Adipocyte (in vitro differentiated cells): ENCODE results near the gene S1PR4.
A peak's percentile ranks its signal among the peaks of the same experiment; 100 is the strongest.
"Not testable (repeated sequence)": the region's sequence is repeated elsewhere in the genome, so short reads cannot be mapped to it uniquely, and the experiment has no call there.

Source experiments
- DNase-seq: peaks from one replicate; pipeline ENCODE4 v3.0.0-alpha.2; 2015; ENCODE audit warnings: low read depth
- H3K27me3 ChIP-seq: replicated peaks from 2 replicates; pipeline ENCODE4 v1.7.0; 2013; ENCODE audit warnings: mild to moderate bottlenecking, low read length, moderate library complexity; ENCODE audit not compliant: control insufficient read depth, insufficient read depth
- H3K36me3 ChIP-seq: 2 replicates; pipeline ENCODE4 v1.7.0; 2013; ENCODE audit warnings: low read length, mild to moderate bottlenecking, moderate library complexity; ENCODE audit not compliant: control insufficient read depth, insufficient read depth, severe bottlenecking
- H3K4me1 ChIP-seq: 2 replicates; pipeline ENCODE4 v1.7.0; 2013; ENCODE audit warnings: mild to moderate bottlenecking, low read length, moderate library complexity; ENCODE audit not compliant: control insufficient read depth, insufficient read depth
- H3K4me3 ChIP-seq: 2 replicates; pipeline ENCODE4 v1.7.0; 2013; ENCODE audit warnings: mild to moderate bottlenecking, low read length, moderate library complexity
- H3K9ac ChIP-seq: 2 replicates; pipeline ENCODE4 v1.7.0; 2013; ENCODE audit warnings: mild to moderate bottlenecking, low read length, moderate library complexity
- H3K9me3 ChIP-seq: 2 replicates; pipeline ENCODE4 v1.7.0; 2013; ENCODE audit warnings: mild to moderate bottlenecking, low read length, moderate library complexity; ENCODE audit not compliant: control insufficient read depth

Gene S1PR4

DNA sequence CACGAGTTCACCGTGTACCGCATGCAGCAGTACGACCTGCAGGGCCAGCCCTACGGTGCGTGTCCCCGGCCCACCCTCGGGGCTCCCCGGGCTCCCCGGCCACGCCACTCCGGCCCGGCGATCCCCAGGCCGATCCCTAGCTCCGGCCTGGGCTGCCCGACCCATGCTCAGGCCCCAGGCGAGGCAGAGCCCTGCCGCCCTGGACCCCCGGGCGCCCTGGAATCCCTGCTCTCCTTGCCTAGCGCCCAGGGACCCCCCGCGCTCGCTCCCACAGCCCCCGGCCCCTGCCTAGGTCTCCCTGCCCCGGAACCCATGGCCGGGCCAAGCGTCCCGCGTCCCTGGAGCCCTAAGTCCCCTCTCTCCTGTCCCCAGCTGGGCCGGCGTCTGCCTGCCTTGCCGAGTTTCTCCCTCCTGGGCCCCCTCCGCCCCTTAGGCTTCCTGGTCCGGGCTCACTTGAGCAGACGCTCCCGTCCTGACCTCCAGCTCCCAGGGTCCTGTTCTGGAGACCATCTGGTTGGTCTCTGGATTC is 7.7 kb downstream of the S1PR4 start:
- H3K9ac ChIP-seq, result peak overlapping the region; percentile 97
- H3K9me3 ChIP-seq, result no peaks in the 10 kb centered on the region
- DNase-seq, result peak; percentile 52
- H3K4me3 ChIP-seq, result peak overlapping the region; percentile 94
- peaks cover 5% of the 10 kb centered on the region for H3K36me3 ChIP-seq
- H3K4me1 ChIP-seq, result peaks cover 16% of the 10 kb centered on the region
- no peaks in the 10 kb centered on the region for H3K27me3 ChIP-seq

DNA sequence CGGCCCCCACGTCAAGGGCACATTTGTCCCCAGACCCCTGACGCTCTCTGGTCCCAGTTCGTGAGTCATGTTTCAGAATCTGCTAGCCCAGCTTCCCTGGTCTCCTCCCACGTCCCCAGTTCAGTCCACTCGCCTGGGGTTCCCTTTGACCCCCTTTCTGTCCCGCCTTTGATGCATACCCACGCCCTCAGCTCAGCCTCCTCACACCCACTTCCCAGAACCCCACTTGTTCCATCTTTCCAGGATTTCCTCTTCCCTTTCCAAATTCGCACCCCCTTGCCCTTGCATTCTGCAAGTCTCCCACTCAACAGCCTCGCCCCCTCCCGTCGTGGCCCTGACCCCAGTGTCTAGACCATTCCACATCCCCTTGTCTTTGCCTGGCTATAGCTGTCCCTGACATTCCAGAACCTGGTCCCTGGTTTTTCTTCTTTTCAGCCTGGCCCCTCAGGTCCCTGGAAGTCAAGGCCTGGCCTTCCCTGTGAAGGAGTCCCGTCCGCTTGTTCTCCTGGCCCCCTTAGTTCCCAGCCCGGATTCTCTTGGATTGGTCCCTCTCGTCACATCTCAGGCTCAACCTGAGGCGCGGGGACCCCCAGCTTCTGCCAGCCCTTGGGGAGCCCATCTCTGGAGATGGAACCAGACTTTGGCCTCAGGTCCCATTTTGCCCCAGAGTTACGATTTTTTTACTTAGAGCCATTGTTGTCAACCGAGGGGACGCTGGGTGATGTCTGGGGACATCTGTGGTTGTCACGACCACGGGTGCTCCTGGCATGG is 8.5 kb downstream of the S1PR4 start:
- Histone ChIP-seq H3K4me3 (peak overlapping the region; percentile 94), H3K4me1 (peaks cover 16% of the 10 kb centered on the region), H3K9me3 (no peaks in the 10 kb centered on the region), H3K9ac (peak overlapping the region; percentile 97), H3K36me3 (peaks cover 5% of the 10 kb centered on the region), H3K27me3 (no peaks in the 10 kb centered on the region)
- DNase-seq, result peak; percentile 9

DNA sequence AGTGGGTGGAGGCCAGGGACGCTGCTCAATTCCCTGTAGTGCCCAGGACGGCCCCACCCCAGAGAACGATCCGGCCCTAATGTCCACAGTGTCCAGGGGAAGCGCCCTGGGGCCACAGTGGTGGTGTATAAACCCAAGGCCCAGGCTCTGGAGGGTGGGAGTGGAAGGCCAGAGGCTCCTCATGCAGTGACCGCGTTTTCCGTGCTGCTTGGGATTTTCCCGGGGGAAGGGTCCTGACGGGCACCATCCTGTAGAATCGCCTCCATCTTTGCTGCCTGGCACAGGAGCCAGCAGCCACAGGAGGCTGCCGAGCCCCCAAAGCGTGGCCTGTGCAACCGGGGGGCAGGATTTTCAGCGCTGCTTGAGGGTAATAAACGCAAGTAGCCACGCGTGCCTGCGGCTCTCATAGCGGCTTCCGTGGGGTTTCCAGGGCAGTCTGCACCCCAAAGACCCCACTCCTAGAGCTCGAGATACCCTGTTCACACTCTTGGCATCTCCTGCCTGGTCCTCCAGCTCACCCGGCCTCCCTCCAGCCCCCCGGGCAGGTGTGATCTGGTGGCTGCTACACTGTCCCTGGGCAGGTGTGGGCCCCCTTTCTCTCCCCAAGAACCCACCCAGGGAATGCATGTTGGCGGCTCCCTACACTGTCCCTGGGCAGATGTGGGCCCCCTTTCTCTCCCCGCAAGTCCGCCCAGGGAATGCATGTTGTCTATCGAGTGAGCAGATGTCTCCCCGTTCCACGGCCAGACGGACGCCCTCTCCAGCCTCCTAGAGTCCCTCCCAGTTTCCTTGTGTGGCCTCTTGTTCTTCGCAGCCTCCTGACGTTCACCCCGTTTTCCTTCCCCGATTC is 9.3 kb downstream of the S1PR4 start:
- peaks cover 16% of the 10 kb centered on the region for H3K4me1 ChIP-seq
- H3K27me3 ChIP-seq, result no peaks in the 10 kb centered on the region
- no peak for DNase-seq
- H3K36me3 ChIP-seq, result peaks cover 5% of the 10 kb centered on the region
- peak overlapping the region; percentile 94 for H3K4me3 ChIP-seq
- H3K9me3 ChIP-seq, result no peaks in the 10 kb centered on the region
- peak overlapping the region; percentile 97 for H3K9ac ChIP-seq

DNA sequence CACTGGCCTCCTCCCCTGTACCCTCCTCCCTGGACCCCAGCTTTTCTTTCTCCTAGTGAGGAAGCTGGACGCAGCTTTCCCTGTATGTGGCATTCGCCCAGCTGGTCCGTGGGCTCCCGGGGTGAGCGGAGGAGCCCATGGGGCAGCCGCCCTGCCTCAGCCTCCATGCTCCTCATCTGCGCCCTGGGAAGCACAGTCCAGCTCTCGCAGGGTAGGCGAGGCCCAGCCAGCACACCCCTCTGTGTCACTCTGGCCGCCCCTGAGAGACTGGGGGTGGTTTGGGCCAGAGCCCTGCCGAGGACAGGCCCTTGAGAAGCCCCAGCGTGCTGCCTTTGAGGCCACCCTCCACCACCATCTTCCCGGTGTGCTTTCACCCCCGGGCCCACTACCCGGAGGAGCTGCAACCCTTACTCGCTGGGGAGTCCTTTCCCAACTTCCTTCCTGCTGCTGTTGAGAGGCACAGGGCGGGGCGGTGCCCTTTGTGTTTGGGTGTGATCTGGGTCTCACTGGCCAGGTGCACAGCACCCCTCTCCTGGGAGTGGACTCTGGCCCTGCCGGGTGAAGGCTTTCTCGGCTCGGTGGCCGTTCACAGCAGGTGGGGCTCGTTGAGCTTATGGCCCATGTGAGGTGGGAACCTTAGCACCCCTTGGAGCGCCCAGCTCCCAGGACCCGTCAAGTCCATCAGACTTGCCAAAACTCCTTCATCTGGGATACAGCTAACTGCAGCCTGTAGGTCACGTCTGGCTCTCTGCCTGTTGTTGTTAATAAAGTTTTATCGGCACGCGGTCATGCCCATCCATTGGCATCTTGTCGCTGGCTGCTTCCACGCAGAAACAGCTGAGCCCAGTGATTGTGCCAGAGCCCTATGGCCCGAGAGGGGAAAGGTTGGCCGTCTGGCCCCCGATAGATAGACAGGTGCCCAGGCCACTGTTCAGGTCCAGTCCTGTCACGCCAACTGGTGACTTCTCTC is 10.3 kb downstream of the S1PR4 start:
- no peaks in the 10 kb centered on the region for H3K27me3 ChIP-seq
- no peak overlapping the region for H3K9ac ChIP-seq
- H3K36me3 ChIP-seq, result peaks cover 14% of the 10 kb centered on the region
- H3K9me3 ChIP-seq, result no peaks in the 10 kb centered on the region
- H3K4me1 ChIP-seq, result peaks cover 16% of the 10 kb centered on the region
- no peak overlapping the region for H3K4me3 ChIP-seq
- DNase-seq, result no peak

DNA sequence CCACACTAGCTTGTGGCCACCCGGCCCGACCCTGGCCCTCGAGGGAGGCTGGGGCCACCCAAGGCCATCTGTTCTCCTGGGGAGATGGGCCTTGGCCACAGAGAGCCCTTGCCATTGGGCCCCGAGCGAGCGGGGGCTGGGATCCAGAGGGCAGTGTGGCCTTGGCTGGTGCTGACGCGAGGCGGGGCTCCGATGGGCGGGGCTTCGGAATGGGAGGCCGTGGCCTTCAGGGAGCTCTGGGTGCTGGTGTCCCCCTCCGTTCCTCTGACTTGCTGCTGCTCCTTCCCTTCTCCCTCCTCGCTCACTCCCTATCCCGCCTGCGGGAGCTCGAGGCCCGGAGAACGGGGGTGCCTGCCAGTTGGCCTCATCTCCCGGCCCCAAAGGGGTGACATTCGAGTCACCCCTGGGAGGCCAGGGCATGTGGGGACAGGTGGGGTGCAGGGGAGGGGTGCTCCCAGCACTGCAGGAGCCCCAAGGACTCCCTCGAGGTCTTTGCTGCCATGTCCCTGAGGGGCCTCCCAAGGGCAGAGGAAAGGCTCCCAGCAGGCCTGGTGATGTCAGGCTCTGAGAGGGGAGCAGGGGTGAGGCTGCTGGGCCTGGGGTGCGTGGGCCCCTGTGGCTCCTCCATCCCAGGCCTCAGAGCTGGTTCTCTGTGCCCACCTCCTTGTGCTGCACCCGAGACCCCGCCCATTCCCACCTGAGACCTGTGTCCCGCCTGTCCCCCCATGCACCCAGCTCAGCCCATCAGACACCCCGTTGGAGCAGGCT is 11.3 kb downstream of the S1PR4 start:
- H3K9ac ChIP-seq, result no peak overlapping the region

GRCh38 chr19:3190470-3190770 is 11.9 kb downstream of the S1PR4 start:
- Histone ChIP-seq H3K27me3 (no peaks in the 10 kb centered on the region), H3K36me3 (peaks cover 22% of the 10 kb centered on the region), H3K9ac (no peak overlapping the region), H3K4me1 (peaks cover 16% of the 10 kb centered on the region), H3K4me3 (no peak overlapping the region), H3K9me3 (no peaks in the 10 kb centered on the region)
- no peak for DNase-seq

More for the DNA sequence above, 11.3 kb downstream of the S1PR4 start:
- H3K4me1 ChIP-seq, result peaks cover 16% of the 10 kb centered on the region
- H3K9me3 ChIP-seq, result no peaks in the 10 kb centered on the region
- peaks cover 22% of the 10 kb centered on the region for H3K36me3 ChIP-seq
- H3K27me3 ChIP-seq, result no peaks in the 10 kb centered on the region
- H3K4me3 ChIP-seq, result no peak overlapping the region
- DNase-seq, result no peak

DNA sequence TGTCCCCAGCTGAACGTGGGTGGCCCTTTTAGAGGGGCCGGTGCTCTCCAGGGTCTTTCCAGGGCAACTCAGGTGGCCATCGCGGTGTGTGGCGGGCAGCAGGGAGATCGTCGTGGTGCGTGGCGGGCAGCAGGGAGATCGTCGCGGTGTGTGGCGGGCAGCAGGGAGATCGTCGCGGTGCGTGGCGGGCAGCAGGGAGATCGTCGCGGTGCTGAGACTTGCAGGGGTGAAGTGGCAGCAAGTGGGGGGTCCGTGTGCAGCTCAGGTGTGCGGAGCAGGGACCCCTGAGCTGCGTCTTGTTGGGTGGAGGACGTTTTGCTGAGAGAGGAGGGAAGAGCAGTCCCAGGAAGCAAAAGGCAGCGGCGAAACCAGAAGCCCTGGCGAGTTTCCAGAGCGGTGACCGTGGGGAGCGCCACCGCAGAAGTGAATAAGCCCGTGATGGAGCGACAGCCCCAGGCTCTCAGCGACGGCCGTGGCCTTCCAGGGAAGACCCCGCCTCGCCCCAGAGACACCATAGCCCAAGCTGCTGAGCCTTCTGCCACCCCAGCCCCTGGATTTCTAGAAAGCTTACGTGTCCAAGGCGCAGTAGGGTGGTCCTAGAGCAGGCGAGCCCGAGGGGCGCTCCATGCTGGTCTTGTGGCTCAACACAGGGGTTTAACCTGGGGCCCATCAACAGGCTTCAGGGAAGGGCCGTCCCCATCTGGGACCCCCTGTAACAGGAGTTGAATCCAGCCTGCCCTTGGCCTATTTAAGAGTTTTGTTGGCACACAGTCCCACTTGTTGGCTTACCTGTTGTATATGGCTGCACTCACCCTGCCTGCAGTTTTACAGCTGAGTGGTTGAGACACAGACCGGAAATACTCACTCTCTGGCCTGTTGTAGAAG is 12.6 kb downstream of the S1PR4 start:
- H3K9me3 ChIP-seq, result no peaks in the 10 kb centered on the region
- DNase-seq, result no peak
- no peaks in the 10 kb centered on the region for H3K27me3 ChIP-seq
- peaks cover 16% of the 10 kb centered on the region for H3K4me1 ChIP-seq
- no peak overlapping the region for H3K9ac ChIP-seq
- no peak overlapping the region for H3K4me3 ChIP-seq
- H3K36me3 ChIP-seq, result peaks cover 23% of the 10 kb centered on the region

- not testable (repeated sequence) for H3K9me3 ChIP-seq, H3K4me3 ChIP-seq, H3K27me3 ChIP-seq, H3K9ac ChIP-seq, DNase-seq
- Histone ChIP-seq H3K36me3 (peaks cover 28% of the 10 kb centered on the region), H3K4me1 (peaks cover 13% of the 10 kb centered on the region)
Measured at GRCh38 chr19:3191806-3192104, 13.2 kb downstream of the S1PR4 start.

GRCh38 chr19:3192228-3192635 is 13.7 kb downstream of the S1PR4 start:
- H3K9ac ChIP-seq, result no peak overlapping the region
- H3K4me3 ChIP-seq, result no peak overlapping the region
- peaks cover 9% of the 10 kb centered on the region for H3K4me1 ChIP-seq
- no peaks in the 10 kb centered on the region for H3K27me3 ChIP-seq
- peaks cover 29% of the 10 kb centered on the region for H3K36me3 ChIP-seq
- H3K9me3 ChIP-seq, result no peaks in the 10 kb centered on the region
- DNase-seq, result no peak

GRCh38 chr19:3192684-3193083 is 14.1 kb downstream of the S1PR4 start:
- peaks cover 29% of the 10 kb centered on the region for H3K36me3 ChIP-seq
- H3K27me3 ChIP-seq, result no peaks in the 10 kb centered on the region
- no peaks in the 10 kb centered on the region for H3K9me3 ChIP-seq
- H3K4me3 ChIP-seq, result no peak overlapping the region
- no peak overlapping the region for H3K9ac ChIP-seq
- H3K4me1 ChIP-seq, result peaks cover 4% of the 10 kb centered on the region
- no peak for DNase-seq
